K562 (cell line): ENCODE measurements around the gene HK2. TPM values are rescaled to one million over a fixed set of nuclear protein-coding genes. Genes with fewer than 3 reads are reported as not detected.

Source experiments
- ATF1 ChIP-seq, 2 experiments: fragments of 450-650 bp in 1 of 2; IDR thresholded peaks; 2 replicates each; pipeline ENCODE4 v1.6.1; 2016; ENCODE audit warnings: missing compliant biosample characterization in 1 of 2, missing genetic modification characterization in 1 of 2
- BCOR ChIP-seq: fragments of 450-650 bp; IDR thresholded peaks from 2 replicates; pipeline ENCODE4 v1.6.1; 2016
- BDP1 ChIP-seq: IDR thresholded peaks from 3 replicates; pipeline ENCODE4 v1.6.1; 2011; ENCODE audit not compliant: insufficient read length, insufficient read depth
- CBX3 ChIP-seq, 2 experiments: IDR thresholded peaks; 1 replicate in 1 of 2; 2 replicates in 1 of 2; pipeline ENCODE4 v1.6.1; 2012; ENCODE audit warnings: inconsistent platforms in 2 of 2, low read length in 2 of 2, borderline replicate concordance in 1 of 2, control low read depth in 1 of 2
- CCNT2 ChIP-seq: IDR thresholded peaks from 2 replicates; pipeline ENCODE4 v1.6.1; 2011; ENCODE audit warnings: borderline replicate concordance, low read depth, mild to moderate bottlenecking, moderate library complexity, mixed read lengths, low read length; ENCODE audit not compliant: insufficient read length; ENCODE audit errors: extremely low read depth
- CEBPG ChIP-seq, 3 experiments: fragments of 200-800 bp in 1 of 3; sonication (Bioruptor generic) in 1 of 3; sonication (generic) in 1 of 3; formaldehyde crosslinking in 1 of 3; IDR thresholded peaks in 2 of 3; conservative IDR thresholded peaks in 1 of 3; 2 replicates each; pipeline versions ENCODE4 v1.6.1 to v1.8.0; 2016 to 2022; ENCODE audit warnings: missing compliant biosample characterization in 2 of 3, missing genetic modification characterization in 2 of 3, mild to moderate bottlenecking in 1 of 3, missing genetic modification reagents in 1 of 3
- CREB1 ChIP-seq, 2 experiments: sonication (generic) in 1 of 2; formaldehyde crosslinking in 1 of 2; IDR thresholded peaks; 2 replicates each; pipeline versions ENCODE4 v1.6.1 to v1.8.0; 2012 to 2022; ENCODE audit warnings: inconsistent platforms in 1 of 2, mild to moderate bottlenecking in 1 of 2, missing genetic modification reagents in 1 of 2, moderate library complexity in 1 of 2
- CREM ChIP-seq: IDR thresholded peaks from 2 replicates; pipeline ENCODE4 v1.6.1; 2014; ENCODE audit warnings: antibody characterized with exemption, low read depth
- CSDE1 ChIP-seq, 2 experiments: fragments of 450-650 bp; IDR thresholded peaks; 2 replicates each; pipeline ENCODE4 v1.6.1; 2016; ENCODE audit warnings: mild to moderate bottlenecking in 1 of 2
- CXXC5 ChIP-seq: fragments of 250-450 bp; sonication (Bioruptor Pico); IDR thresholded peaks from 2 replicates; pipeline ENCODE4 v1.8.0; 2022; ENCODE audit warnings: inconsistent platforms, mild to moderate bottlenecking, moderate library complexity
- FIP1L1 ChIP-seq: fragments of 200-400 bp; formaldehyde crosslinking; IDR thresholded peaks from 2 replicates; pipeline ENCODE4 v1.6.1; 2018; ENCODE audit warnings: mild to moderate bottlenecking, low read depth, low read length; ENCODE audit not compliant: poor library complexity, severe bottlenecking
- HDAC1 ChIP-seq, 2 experiments: fragments of 450-650 bp; IDR thresholded peaks; 2 replicates each; pipeline ENCODE4 v1.6.1; 2016 to 2017; ENCODE audit warnings: inconsistent platforms in 1 of 2, mild to moderate bottlenecking in 1 of 2, moderate library complexity in 1 of 2
- RBBP5 ChIP-seq: fragments of 200-600 bp; sonication (generic); IDR thresholded peaks from 2 replicates; pipeline ENCODE4 v1.6.1; 2012; ENCODE audit warnings: borderline replicate concordance, mild to moderate bottlenecking, low read length, control low read depth, inconsistent platforms; ENCODE audit not compliant: insufficient read depth, poor library complexity, severe bottlenecking
- RBM15 ChIP-seq: fragments of 200-400 bp; formaldehyde crosslinking; IDR thresholded peaks from 2 replicates; pipeline ENCODE4 v1.6.1; 2018; ENCODE audit warnings: mild to moderate bottlenecking, low read length, moderate library complexity; ENCODE audit not compliant: insufficient read depth
- RBM25 ChIP-seq: fragments of 200-400 bp; formaldehyde crosslinking; IDR thresholded peaks from 2 replicates; pipeline ENCODE4 v1.6.1; 2018; ENCODE audit warnings: low read length, low read depth, moderate library complexity; ENCODE audit not compliant: severe bottlenecking
- TBP ChIP-seq: optimal IDR thresholded peaks from 2 replicates; pipeline ENCODE3; 2011; ENCODE audit warnings: low read depth, low read length, improper control_type of control experiment
- YY1 ChIP-seq, 3 experiments: IDR thresholded peaks; 2 replicates each; pipeline ENCODE4 v1.6.1; 2011; ENCODE audit warnings: low read length in 2 of 3, mild to moderate bottlenecking in 2 of 3, moderate library complexity in 2 of 3, borderline replicate concordance in 1 of 3, control low read depth in 1 of 3, low read depth in 1 of 3; ENCODE audit not compliant: insufficient read depth in 3 of 3, insufficient replicate concordance in 2 of 3, control insufficient read depth in 1 of 3, insufficient read length in 1 of 3; ENCODE audit errors: extremely low read depth in 1 of 3
- ZBTB7A ChIP-seq: IDR thresholded peaks from 2 replicates; pipeline ENCODE4 v1.6.1; 2011; ENCODE audit warnings: low read depth, mild to moderate bottlenecking, low read length, moderate library complexity, borderline replicate concordance; ENCODE audit not compliant: control insufficient read depth
- ZKSCAN1 ChIP-seq: fragments of 150-350 bp; IDR thresholded peaks from 2 replicates; pipeline ENCODE4 v1.6.1; 2016; ENCODE audit warnings: low read depth, low read length
- ZKSCAN8 ChIP-seq: fragments of 200-800 bp; sonication (Bioruptor generic); IDR thresholded peaks from 2 replicates; pipeline ENCODE4 v1.6.1; 2016; ENCODE audit warnings: missing genetic modification characterization, missing compliant biosample characterization
- ZNF184 ChIP-seq: sonication (generic); formaldehyde crosslinking; IDR thresholded peaks from 2 replicates; pipeline ENCODE4 v1.5.0; 2020; ENCODE audit warnings: missing genetic modification reagents
- ZNF23 ChIP-seq: fragments of 250-450 bp; sonication (Bioruptor Pico); IDR thresholded peaks from 2 replicates; pipeline ENCODE4 v1.4.0; 2020; ENCODE audit warnings: mild to moderate bottlenecking
- ZNF324 ChIP-seq: fragments of 250-450 bp; sonication (Bioruptor Pico); IDR thresholded peaks from 2 replicates; pipeline ENCODE4 v1.4.0; 2020; ENCODE audit warnings: mild to moderate bottlenecking
- ZNF696 ChIP-seq: fragments of 250-450 bp; sonication (Bioruptor Pico); conservative IDR thresholded peaks from 2 replicates; pipeline ENCODE4 v1.4.0; 2020; ENCODE audit warnings: mild to moderate bottlenecking, moderate library complexity
- polyA plus RNA-seq, 8 experiments: library from polyadenylated mRNA; depleted of rRNA in 4 of 8; stranded (reverse) in 5 of 8; unstranded in 3 of 8; fragments of >200 nt; fragmentation: Nextera tagmentation in 2 of 8; fragmentation: Illumina TruSeq in 1 of 8; extraction: Ambion mirVana in 2 of 8; extraction: Trizol in 1 of 8; gene quantifications; 2 replicates each; pipeline versions ENCODE4 v1.2.1 to v1.2.3, GENCODE V29; 2011 to 2014; ENCODE audit warnings: inconsistent platforms in 1 of 8, missing spikeins in 1 of 8
- total RNA-seq, 7 experiments: library from RNA; depleted of rRNA in 6 of 7; stranded (reverse); fragments of >200 nt in 6 of 7; fragmentation: Illumina TruSeq in 2 of 7; extraction: Trizol in 2 of 7; gene quantifications; 2 replicates each; pipeline versions ENCODE4 v1.2.1 to v1.2.3, GENCODE V29; 2011 to 2021; ENCODE audit warnings: low replicate concordance in 1 of 7
- TF ChIP-seq, protein P1 (sequence below): fragments of 450-650 bp; IDR thresholded peaks from 2 replicates; pipeline ENCODE4 v1.6.1; 2016; ENCODE audit warnings: mild to moderate bottlenecking

The HK2 gene
- total and polyA plus RNA-seq, 9 of the 15 experiments (the other 6 are each of a cell fraction or from before 2014, with no cell fraction given) = 4.7 to 56.0 (median 19.9) TPM

DNA sequence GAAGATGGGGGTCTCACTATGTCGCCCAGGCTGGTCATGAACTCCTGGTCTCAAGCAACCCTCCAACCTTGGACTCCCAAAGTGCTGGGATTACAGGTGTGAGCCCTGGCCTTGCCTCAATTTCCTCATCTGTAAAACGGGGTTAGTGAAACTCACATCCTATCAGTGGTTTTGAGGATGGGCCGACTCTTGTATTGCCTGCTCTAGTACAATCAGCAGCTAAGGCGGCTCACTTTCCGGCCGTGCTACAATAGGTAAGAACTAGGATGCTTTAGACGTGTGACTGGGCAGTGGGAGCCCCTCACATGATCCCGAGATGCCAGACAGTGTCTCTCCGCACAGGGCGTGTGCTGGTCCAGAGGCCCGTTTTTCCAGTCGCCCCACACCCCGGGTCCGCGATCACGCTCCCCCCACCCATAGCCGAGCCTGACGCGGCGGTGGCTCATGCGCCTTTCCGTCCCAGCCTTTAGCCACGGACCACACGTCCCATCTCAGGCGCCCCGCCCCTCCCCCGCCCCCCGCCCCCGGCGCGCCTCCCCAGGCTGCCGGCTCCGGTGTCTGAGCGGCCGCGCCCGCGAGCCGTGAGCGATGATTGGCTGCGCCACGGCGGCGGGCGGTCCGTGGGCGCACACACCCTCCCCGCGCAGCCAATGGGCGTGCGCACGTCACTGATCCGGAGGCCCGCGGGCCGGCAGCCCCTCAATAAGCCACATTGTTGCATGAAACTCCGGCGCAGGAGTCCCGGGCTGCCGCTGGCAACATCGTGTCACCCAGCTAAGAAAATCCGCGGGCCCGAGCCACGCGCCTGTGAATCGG, at the start of gene HK2 (continued):
- TF ChIP-seq CCNT2 = peak; percentile 63
- TF ChIP-seq RBM25 = peak; percentile 88
- peak; percentile 75 for TF ChIP-seq TBP
- no peak for TF ChIP-seq ZNF696
- TF ChIP-seq RBM15 = no peak
- no peak for TF ChIP-seq ZNF184 (CRISPR knock-in tag)
- TF ChIP-seq ZKSCAN1 = no peak
- TF ChIP-seq, protein P1, sequence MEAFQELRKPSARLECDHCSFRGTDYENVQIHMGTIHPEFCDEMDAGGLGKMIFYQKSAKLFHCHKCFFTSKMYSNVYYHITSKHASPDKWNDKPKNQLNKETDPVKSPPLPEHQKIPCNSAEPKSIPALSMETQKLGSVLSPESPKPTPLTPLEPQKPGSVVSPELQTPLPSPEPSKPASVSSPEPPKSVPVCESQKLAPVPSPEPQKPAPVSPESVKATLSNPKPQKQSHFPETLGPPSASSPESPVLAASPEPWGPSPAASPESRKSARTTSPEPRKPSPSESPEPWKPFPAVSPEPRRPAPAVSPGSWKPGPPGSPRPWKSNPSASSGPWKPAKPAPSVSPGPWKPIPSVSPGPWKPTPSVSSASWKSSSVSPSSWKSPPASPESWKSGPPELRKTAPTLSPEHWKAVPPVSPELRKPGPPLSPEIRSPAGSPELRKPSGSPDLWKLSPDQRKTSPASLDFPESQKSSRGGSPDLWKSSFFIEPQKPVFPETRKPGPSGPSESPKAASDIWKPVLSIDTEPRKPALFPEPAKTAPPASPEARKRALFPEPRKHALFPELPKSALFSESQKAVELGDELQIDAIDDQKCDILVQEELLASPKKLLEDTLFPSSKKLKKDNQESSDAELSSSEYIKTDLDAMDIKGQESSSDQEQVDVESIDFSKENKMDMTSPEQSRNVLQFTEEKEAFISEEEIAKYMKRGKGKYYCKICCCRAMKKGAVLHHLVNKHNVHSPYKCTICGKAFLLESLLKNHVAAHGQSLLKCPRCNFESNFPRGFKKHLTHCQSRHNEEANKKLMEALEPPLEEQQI = no peak
- TF ChIP-seq FIP1L1 = peak; percentile 0
- no peak for TF ChIP-seq ZNF23
- no peak for TF ChIP-seq ZKSCAN8
- peak; percentile 0 for TF ChIP-seq RBBP5
- TF ChIP-seq ZNF324 (CRISPR knock-in tag) = no peak
- TF ChIP-seq BDP1 = no peak
- TF ChIP-seq BCOR = peak; percentile 64; the same call in 1 of the 2 replicates
- TF ChIP-seq CXXC5 (CRISPR knock-in tag) = peak; percentile 61
- no peak for TF ChIP-seq CBX3 (IDR thresholded peaks at IDR 0.05; ENCODE audit: borderline replicate concordance in 1 of 2, low read length in 2 of 2)
- no peak for TF ChIP-seq ATF1 (CRISPR knock-in tag; IDR thresholded peaks at IDR 0.05)
- peak; percentile 71; the same call in 1 of the 2 replicates for TF ChIP-seq ATF1 (tag; IDR thresholded peaks at IDR 0.05)
- TF ChIP-seq HDAC1 (IDR thresholded peaks at IDR 0.05) = peak in 1 of 2 experiments; percentile 67; a peak in 2 of 4 replicates
- TF ChIP-seq CREB1 (IDR thresholded peaks at IDR 0.05) = peak; percentile 26; the same call in 1 of the 2 replicates
- TF ChIP-seq CREB1 (CRISPR knock-in tag; IDR thresholded peaks at IDR 0.05) = peak; percentile 53; the same call in 1 of the 2 replicates
- peak; percentile 40 for TF ChIP-seq CREM
- TF ChIP-seq CSDE1 (IDR thresholded peaks at IDR 0.05) = no peak
- peak; percentile 27; the same call in 1 of the 2 replicates for TF ChIP-seq ZBTB7A
- peak in 1 of 3 experiments; percentile 20 for TF ChIP-seq YY1 (IDR thresholded peaks at IDR 0.05; ENCODE audit: borderline replicate concordance in 1 of 3, control insufficient read depth in 1 of 3, extremely low read depth in 1 of 3, insufficient read depth in 3 of 3, insufficient read length in 1 of 3, insufficient replicate concordance in 2 of 3, low read depth in 1 of 3, low read length in 2 of 3)
- TF ChIP-seq CEBPG (CRISPR knock-in tag; IDR thresholded peaks at IDR 0.05) = no peak
- TF ChIP-seq CEBPG (tag; conservative IDR thresholded peaks at IDR 0.05 in 1 of 2, IDR thresholded peaks at IDR 0.05 in 1 of 2) = no peak
